HepG2 (cell line): ENCODE results near the gene CLIP2. TPM values are rescaled to one million over a fixed set of nuclear protein-coding genes. Genes with fewer than 3 reads are reported as not detected.

Source experiments
- BRD4 ChIP-seq: sonication (generic); formaldehyde crosslinking; IDR thresholded peaks from 2 replicates; pipeline ENCODE4 v1.4.0; 2020; ENCODE audit warnings: missing genetic modification reagents
- CBX2 ChIP-seq, 2 experiments: fragments of 200-600 bp in 1 of 2; sonication (generic); formaldehyde crosslinking in 1 of 2; IDR thresholded peaks; 2 replicates each; pipeline versions ENCODE4 v1.7.0 to v1.8.1; 2018 to 2022; ENCODE audit warnings: low read depth in 2 of 2, low read length in 1 of 2, mild to moderate bottlenecking in 1 of 2, missing genetic modification reagents in 1 of 2
- FOXK2 ChIP-seq: fragments of 450-650 bp; IDR thresholded peaks from 2 replicates; pipeline ENCODE4 v1.6.1; 2016
- GMEB1 ChIP-seq: sonication (generic); formaldehyde crosslinking; IDR thresholded peaks from 2 replicates; pipeline ENCODE4 v1.5.1; 2020; ENCODE audit warnings: missing genetic modification reagents, mild to moderate bottlenecking, borderline replicate concordance
- HOXD1 ChIP-seq: sonication (generic); formaldehyde crosslinking; IDR thresholded peaks from 2 replicates; pipeline ENCODE4 v1.5.0; 2020; ENCODE audit warnings: missing genetic modification reagents
- IKZF1 ChIP-seq: fragments of 450-650 bp; IDR thresholded peaks from 2 replicates; pipeline ENCODE4 v1.7.1; 2016
- KDM2A ChIP-seq: sonication (generic); formaldehyde crosslinking; IDR thresholded peaks from 2 replicates; pipeline ENCODE4 v1.4.0; 2020; ENCODE audit warnings: low read depth, missing genetic modification reagents, borderline replicate concordance
- ONECUT2 ChIP-seq: sonication (generic); formaldehyde crosslinking; IDR thresholded peaks from 2 replicates; pipeline ENCODE4 v1.4.0; 2020; ENCODE audit warnings: missing genetic modification reagents
- RFXANK ChIP-seq: IDR thresholded peaks from 2 replicates; pipeline ENCODE4 v1.6.1; 2016
- TAF15 ChIP-seq: fragments of 200-400 bp; formaldehyde crosslinking; IDR thresholded peaks from one replicate; pipeline ENCODE4 v1.6.1; 2018; ENCODE audit warnings: mild to moderate bottlenecking, low read depth, low read length; ENCODE audit not compliant: poor library complexity, severe bottlenecking
- ZBTB44 ChIP-seq: sonication (generic); formaldehyde crosslinking; IDR thresholded peaks from 2 replicates; pipeline ENCODE4 v1.4.0; 2020; ENCODE audit warnings: missing genetic modification reagents
- ZBTB7B ChIP-seq: sonication (generic); formaldehyde crosslinking; IDR thresholded peaks from 2 replicates; pipeline ENCODE4 v1.4.0; 2020; ENCODE audit warnings: missing genetic modification reagents
- ZHX2 ChIP-seq, 2 experiments: sonication (generic) in 1 of 2; formaldehyde crosslinking in 1 of 2; IDR thresholded peaks; 2 replicates each; pipeline versions ENCODE4 v1.6.1 to v1.9.0; 2014 to 2022; ENCODE audit warnings: antibody characterized with exemption in 1 of 2, borderline replicate concordance in 1 of 2, inconsistent platforms in 1 of 2, low read depth in 1 of 2, missing genetic modification reagents in 1 of 2
- ZNF101 ChIP-seq: sonication (generic); formaldehyde crosslinking; IDR thresholded peaks from 2 replicates; pipeline ENCODE4 v1.4.0; 2020; ENCODE audit warnings: mild to moderate bottlenecking, low read depth, missing genetic modification reagents, borderline replicate concordance
- ZNF7 ChIP-seq: IDR thresholded peaks from 2 replicates; pipeline ENCODE4 v1.6.1; 2016; ENCODE audit warnings: missing biosample characterization, missing genetic modification reagents
- ZNF780A ChIP-seq: sonication (generic); formaldehyde crosslinking; IDR thresholded peaks from 2 replicates; pipeline ENCODE4 v1.8.0; 2022; ENCODE audit warnings: mild to moderate bottlenecking, missing genetic modification reagents, moderate library complexity
- polyA plus RNA-seq, 8 experiments: library from polyadenylated mRNA; depleted of rRNA in 3 of 8; stranded (reverse) in 7 of 8; unstranded in 1 of 8; fragments of >200 nt; fragmentation: Illumina TruSeq in 4 of 8; extraction: Trizol in 4 of 8; gene quantifications; 2 replicates each; pipeline versions ENCODE4 v1.2.1 to v1.2.3, GENCODE V29; 2011 to 2016; ENCODE audit warnings: low read depth in 4 of 8, missing spikeins in 1 of 8, mixed read lengths in 1 of 8; ENCODE audit not compliant: insufficient read depth in 1 of 8
- total RNA-seq, 5 experiments: library from RNA; depleted of rRNA; stranded (reverse); fragments of >200 nt; fragmentation: Illumina TruSeq; extraction: Trizol; gene quantifications; 2 replicates each; pipeline ENCODE4 v1.2.3, GENCODE V29; 2016; ENCODE audit warnings: low read depth in 1 of 5
- TF ChIP-seq, protein P1 (sequence below): sonication (generic); formaldehyde crosslinking; IDR thresholded peaks from 2 replicates; pipeline ENCODE4 v1.5.0; 2020; ENCODE audit warnings: mild to moderate bottlenecking, missing genetic modification reagents

Gene CLIP2
- total and polyA plus RNA-seq, 2 of the 13 experiments (the other 11 are each of a cell fraction or from before 2014, with no cell fraction given): 6.5 to 17.4 TPM

DNA sequence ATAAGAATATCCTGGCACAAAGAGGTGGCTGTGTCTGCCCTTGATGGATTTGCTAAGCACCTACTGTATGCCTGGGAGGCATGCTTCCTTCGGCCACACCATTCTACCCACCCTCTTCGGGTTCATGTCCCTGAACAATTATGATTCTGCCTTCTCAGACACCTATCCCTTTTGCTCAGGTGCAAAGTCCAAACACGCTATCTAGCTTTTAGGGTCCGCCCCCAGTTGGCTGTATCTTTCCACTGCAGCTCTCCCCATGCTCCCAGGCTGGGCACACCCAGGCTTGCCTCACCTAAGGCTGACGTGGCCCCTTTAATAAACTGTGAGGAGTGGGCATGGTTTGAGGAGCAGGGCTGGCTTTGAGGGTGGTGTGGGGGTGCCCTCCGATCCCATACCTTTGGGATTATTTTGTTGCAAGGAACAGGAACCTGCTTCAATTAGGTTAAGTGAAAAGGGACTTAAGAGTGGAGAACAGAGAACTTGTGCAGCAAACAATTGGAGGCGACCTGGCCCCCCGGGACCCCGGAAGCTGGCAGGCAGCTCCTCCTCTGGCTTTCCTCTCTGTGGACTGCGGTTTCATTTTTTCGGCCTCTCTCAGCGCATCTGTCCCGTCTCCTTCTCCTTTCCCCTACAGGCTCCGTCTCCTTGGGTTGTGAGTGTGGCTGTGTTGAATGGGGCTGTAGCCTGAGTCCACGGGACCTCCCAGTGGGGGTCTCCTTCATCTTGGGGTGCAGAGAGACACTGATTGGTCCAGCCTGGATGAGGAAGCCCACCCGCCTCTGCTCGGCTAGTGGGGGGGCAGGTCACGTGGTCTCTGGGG is 3.8 kb downstream of the CLIP2 start (continued):
- TF ChIP-seq ZHX2 (IDR thresholded peaks at IDR 0.05; ENCODE audit: low read depth) (no peak), ZHX2 (CRISPR knock-in tag; IDR thresholded peaks at IDR 0.05; ENCODE audit: borderline replicate concordance) (no peak), GMEB1 (CRISPR knock-in tag) (0 out of 2 replicates have a peak, but pooled peaks have one; percentile 44), ZNF7 (CRISPR knock-in tag) (no peak), FOXK2 (no peak), ZBTB44 (CRISPR knock-in tag) (no peak), ZNF780A (CRISPR knock-in tag) (no peak), ZBTB7B (CRISPR knock-in tag) (no peak; the same call in 1 of the 2 replicates), IKZF1 (no peak), ONECUT2 (CRISPR knock-in tag) (0 out of 2 replicates have a peak, but pooled peaks have one; percentile 10), KDM2A (no peak), HOXD1 (CRISPR knock-in tag) (no peak), RFXANK (no peak), BRD4 (CRISPR knock-in tag) (peak; percentile 85), TAF15 (no peak), ZNF101 (CRISPR knock-in tag) (no peak), CBX2 (IDR thresholded peaks at IDR 0.05; ENCODE audit: low read depth, low read length) (no peak), CBX2 (CRISPR knock-in tag; IDR thresholded peaks at IDR 0.05; ENCODE audit: low read depth) (no peak)
- TF ChIP-seq, protein P1, sequence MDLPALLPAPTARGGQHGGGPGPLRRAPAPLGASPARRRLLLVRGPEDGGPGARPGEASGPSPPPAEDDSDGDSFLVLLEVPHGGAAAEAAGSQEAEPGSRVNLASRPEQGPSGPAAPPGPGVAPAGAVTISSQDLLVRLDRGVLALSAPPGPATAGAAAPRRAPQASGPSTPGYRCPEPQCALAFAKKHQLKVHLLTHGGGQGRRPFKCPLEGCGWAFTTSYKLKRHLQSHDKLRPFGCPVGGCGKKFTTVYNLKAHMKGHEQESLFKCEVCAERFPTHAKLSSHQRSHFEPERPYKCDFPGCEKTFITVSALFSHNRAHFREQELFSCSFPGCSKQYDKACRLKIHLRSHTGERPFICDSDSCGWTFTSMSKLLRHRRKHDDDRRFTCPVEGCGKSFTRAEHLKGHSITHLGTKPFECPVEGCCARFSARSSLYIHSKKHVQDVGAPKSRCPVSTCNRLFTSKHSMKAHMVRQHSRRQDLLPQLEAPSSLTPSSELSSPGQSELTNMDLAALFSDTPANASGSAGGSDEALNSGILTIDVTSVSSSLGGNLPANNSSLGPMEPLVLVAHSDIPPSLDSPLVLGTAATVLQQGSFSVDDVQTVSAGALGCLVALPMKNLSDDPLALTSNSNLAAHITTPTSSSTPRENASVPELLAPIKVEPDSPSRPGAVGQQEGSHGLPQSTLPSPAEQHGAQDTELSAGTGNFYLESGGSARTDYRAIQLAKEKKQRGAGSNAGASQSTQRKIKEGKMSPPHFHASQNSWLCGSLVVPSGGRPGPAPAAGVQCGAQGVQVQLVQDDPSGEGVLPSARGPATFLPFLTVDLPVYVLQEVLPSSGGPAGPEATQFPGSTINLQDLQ (CRISPR knock-in tag): no peak
